ENCODE measurements around the gene PRR36. TPM values are rescaled to one million over a fixed set of nuclear protein-coding genes. Genes with fewer than 3 reads are reported as not detected.

PRR36 gene
- total RNA-seq, 1 donor from 2014 or later: not detected

DNA sequence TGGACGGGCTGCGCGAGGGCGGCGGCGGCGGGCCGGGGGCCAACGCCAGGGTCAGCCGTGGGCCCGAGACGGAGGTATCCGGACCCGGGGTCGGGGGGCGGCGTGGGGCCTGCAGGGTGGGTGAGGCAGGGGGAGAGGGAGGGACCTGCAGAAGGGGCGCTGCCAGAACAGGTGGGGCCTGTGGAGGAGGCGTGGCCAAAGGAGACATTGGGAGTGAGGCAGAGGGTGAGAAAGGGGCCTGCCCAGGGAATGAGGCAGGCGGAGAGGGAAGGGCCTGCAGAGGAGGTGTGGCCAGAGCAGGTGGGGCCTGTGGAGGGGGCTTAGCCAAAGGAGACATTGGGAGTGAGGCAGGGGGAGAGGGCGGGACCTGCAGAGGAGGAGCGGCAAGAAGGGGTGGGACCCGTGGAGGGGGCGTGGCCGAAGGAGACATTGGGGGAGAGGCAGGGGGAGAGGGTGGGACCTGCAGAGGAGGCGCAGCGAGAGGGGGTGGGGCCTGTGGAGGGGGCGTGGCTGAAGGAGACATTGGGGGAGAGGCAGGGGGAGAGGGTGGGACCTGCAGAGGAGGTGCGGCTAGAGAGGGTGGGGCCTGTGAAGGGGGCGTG, 4.2 kb downstream of the PRR36 start:
- H3K4me1 ChIP-seq: peaks cover 60% of the 10 kb centered on the region
- TF ChIP-seq POLR2AphosphoS5 (IDR thresholded peaks at IDR 0.05; ENCODE audit: insufficient read depth in 1 of 2, low read depth in 1 of 2) (no peak), POLR2A (IDR thresholded peaks at IDR 0.05) (no peak)
- TF ChIP-seq, protein P1, sequence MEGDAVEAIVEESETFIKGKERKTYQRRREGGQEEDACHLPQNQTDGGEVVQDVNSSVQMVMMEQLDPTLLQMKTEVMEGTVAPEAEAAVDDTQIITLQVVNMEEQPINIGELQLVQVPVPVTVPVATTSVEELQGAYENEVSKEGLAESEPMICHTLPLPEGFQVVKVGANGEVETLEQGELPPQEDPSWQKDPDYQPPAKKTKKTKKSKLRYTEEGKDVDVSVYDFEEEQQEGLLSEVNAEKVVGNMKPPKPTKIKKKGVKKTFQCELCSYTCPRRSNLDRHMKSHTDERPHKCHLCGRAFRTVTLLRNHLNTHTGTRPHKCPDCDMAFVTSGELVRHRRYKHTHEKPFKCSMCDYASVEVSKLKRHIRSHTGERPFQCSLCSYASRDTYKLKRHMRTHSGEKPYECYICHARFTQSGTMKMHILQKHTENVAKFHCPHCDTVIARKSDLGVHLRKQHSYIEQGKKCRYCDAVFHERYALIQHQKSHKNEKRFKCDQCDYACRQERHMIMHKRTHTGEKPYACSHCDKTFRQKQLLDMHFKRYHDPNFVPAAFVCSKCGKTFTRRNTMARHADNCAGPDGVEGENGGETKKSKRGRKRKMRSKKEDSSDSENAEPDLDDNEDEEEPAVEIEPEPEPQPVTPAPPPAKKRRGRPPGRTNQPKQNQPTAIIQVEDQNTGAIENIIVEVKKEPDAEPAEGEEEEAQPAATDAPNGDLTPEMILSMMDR (IDR thresholded peaks at IDR 0.05): no peak
- no peaks in the 10 kb centered on the region for H3K27me3 ChIP-seq
- H3K36me3 ChIP-seq: no peaks in the 10 kb centered on the region
- peak overlapping the region; percentile 6 for H3K27ac ChIP-seq
- H3K4me3 ChIP-seq: peak overlapping the region; percentile 44 to 47
- DNase-seq (ENCODE audit: extremely low spot score in 2 of 2): no peak
- intact Hi-C loops (cut with DNase I): no loop called here
- H3K9me3 ChIP-seq: no peaks in the 10 kb centered on the region

DNA sequence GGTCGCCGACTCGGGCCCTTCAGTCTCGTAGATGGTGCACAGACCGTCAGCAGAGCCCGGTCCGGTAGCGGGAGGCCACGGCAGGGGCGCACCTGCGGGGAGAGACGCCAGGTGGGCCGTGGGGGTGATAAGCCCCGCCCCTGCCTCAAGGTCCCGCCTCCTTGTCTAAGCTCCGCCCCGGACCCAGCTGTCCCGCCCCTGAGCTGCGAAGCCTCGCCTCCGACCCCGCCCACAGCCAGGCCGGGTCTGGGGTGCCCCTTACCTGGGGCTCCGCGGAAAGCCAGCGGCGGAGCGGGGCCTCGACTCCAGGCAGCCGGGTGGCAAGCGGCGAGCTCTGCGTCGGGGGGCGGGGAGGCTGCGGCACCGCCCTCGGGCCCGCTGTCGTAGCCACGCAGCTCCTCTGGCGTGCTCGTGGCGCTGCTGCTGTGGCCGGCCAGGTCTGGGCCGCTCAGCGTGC, 4.7 kb downstream of the PRR36 start:
- H3K4me1 ChIP-seq: peaks cover 57% of the 10 kb centered on the region
- intact Hi-C loops (cut with DNase I): no loop called here

DNA sequence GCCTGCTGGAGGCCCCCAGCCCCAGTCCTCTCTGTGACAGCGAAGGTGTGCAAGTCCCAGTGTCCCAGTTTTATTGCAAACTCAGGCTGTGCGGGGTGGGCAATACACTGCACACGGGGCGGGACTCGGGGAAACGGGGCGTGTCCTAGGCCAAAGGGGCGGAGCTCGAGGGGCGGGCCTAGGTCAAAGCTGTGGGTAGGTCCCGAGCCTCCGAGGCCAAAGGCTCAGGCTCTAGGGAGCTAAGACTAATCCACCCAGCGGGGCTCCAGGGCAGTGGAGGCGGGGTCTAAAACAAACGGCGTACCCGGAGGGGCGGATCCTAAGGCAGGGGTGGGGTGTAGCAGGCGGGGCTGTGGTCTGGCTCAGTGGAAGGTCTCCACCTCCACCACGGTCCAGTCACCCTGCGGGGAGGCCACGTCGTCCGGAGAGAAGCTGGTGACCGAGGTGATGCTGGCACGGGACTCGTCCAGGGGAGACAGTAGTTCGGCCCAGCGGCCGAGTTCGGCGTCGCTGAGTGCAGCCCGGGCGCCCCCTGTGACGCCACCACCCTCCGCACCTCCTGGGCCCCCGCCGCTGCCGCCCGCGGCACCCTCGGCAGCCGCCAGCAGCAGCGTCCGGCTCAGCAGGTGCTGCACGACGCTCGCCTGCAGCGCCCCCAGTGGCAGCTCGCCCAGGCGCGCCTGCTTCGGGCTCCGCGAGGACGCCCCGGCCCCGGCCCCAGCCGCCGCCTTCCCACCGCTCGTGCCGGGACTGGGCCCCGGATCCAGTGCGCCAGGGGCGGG, 5.3 kb downstream of the PRR36 start:
- Histone ChIP-seq H3K4me3 (peak overlapping the region; percentile 44 to 47), H3K27me3 (no peaks in the 10 kb centered on the region), H3K9me3 (no peaks in the 10 kb centered on the region), H3K27ac (no peak overlapping the region), H3K36me3 (no peaks in the 10 kb centered on the region), H3K4me1 (peaks cover 52% of the 10 kb centered on the region)
- intact Hi-C loops (cut with DNase I): no loop called here
- no peak for DNase-seq (ENCODE audit: extremely low spot score in 2 of 2)
- no peak for TF ChIP-seq POLR2AphosphoS5 (IDR thresholded peaks at IDR 0.05; ENCODE audit: insufficient read depth in 1 of 2, low read depth in 1 of 2)
- TF ChIP-seq, protein P1 (IDR thresholded peaks at IDR 0.05): peak; percentile 9 to 59 (median 39)

More for the DNA sequence above, 4.7 kb downstream of the PRR36 start:
- Histone ChIP-seq H3K27ac (peak overlapping the region; percentile 6), H3K4me3 (peak overlapping the region; percentile 44 to 47), H3K36me3 (no peaks in the 10 kb centered on the region), H3K9me3 (no peaks in the 10 kb centered on the region), H3K27me3 (no peaks in the 10 kb centered on the region)
- no peak for DNase-seq (ENCODE audit: extremely low spot score in 2 of 2)
- TF ChIP-seq, protein P1 (IDR thresholded peaks at IDR 0.05): peak in 2 of 3 experiments; percentile 2 to 18
- TF ChIP-seq POLR2AphosphoS5 (IDR thresholded peaks at IDR 0.05; ENCODE audit: insufficient read depth in 1 of 2, low read depth in 1 of 2) (no peak), POLR2A (IDR thresholded peaks at IDR 0.05) (no peak)

- H3K27ac ChIP-seq: no peak overlapping the region
- no peaks in the 10 kb centered on the region for H3K9me3 ChIP-seq
- no peak for DNase-seq (ENCODE audit: extremely low spot score in 2 of 2)
- intact Hi-C loops (cut with DNase I): no loop called here
- peak overlapping the region; percentile 44 to 47 for H3K4me3 ChIP-seq
- H3K36me3 ChIP-seq: no peaks in the 10 kb centered on the region
- H3K27me3 ChIP-seq: no peaks in the 10 kb centered on the region
- TF ChIP-seq, protein P1 (IDR thresholded peaks at IDR 0.05): no peak
- H3K4me1 ChIP-seq: peaks cover 46% of the 10 kb centered on the region
These were observed 5.9 kb downstream of the PRR36 start for GRCh38 chr19:7868326-7868670.

All from vagina (tissue), 2 donors.